Caco-2 (cell line): ENCODE results near the gene GNGT1. TPM values are rescaled to one million over a fixed set of nuclear protein-coding genes. Genes with fewer than 3 reads are reported as not detected.

Source experiments
- BruUV-seq: library from RNA; stranded (reverse); fragments of 400-500 nt; replicated peaks from 2 replicates; lab custom pipeline; 2021; lab: Mats Ljungman, UMichigan
- CTCF ChIA-PET: fragments of 300-600 bp; sonication (Branson Sonifier 250); formaldehyde crosslinking; loops from one replicate; lab custom pipeline; 2022; ENCODE audit warnings: antibody characterized with exemption; lab: Charles Lee
- POLR2A ChIA-PET: fragments of 300-600 bp; sonication (Branson Sonifier 250); formaldehyde crosslinking; loops from one replicate; lab custom pipeline; 2022; ENCODE audit warnings: antibody characterized with exemption; lab: Charles Lee
- DNase-seq, 2 experiments: peaks; one replicate each; pipeline versions ENCODE4 v3.0.0 to v3.0.0-alpha.2; 2020 to 2022
- H3K27me3 ChIP-seq: replicated peaks from 2 replicates; pipeline ENCODE4 v1.6.0; 2011; ENCODE audit warnings: low read length; ENCODE audit not compliant: control insufficient read depth, insufficient read depth
- H3K36me3 ChIP-seq: 2 replicates; pipeline ENCODE4 v1.5.1; 2011; ENCODE audit warnings: low read length; ENCODE audit not compliant: control insufficient read depth, insufficient read depth
- H3K4me1 ChIP-seq: fragments of 250-450 bp; sonication (Bioruptor Pico); 2 replicates; pipeline ENCODE4 v1.5.1; 2020; ENCODE audit warnings: mild to moderate bottlenecking
- H3K4me3 ChIP-seq: 2 replicates; pipeline ENCODE4 v1.5.1; 2011; ENCODE audit warnings: low read depth, mild to moderate bottlenecking, control low read depth, low read length
- H3K9me3 ChIP-seq: fragments of 250-450 bp; sonication (Bioruptor Pico); 2 replicates; pipeline ENCODE4 v1.5.1; 2020; ENCODE audit warnings: mild to moderate bottlenecking, moderate library complexity
- H3K27ac Mint-ChIP-seq: one replicate; pipeline ENCODE4 v1.8.0; 2022; ENCODE audit warnings: mixed read lengths; ENCODE audit not compliant: unreplicated experiment
- H3K27me3 Mint-ChIP-seq: one replicate; pipeline ENCODE4 v1.8.0; 2022; ENCODE audit warnings: mixed read lengths; ENCODE audit not compliant: insufficient read depth, unreplicated experiment
- H3K36me3 Mint-ChIP-seq: one replicate; pipeline ENCODE4 v1.8.0; 2022; ENCODE audit warnings: mild to moderate bottlenecking, mixed read lengths; ENCODE audit not compliant: insufficient read depth, unreplicated experiment
- H3K4me1 Mint-ChIP-seq: one replicate; pipeline ENCODE4 v1.8.0; 2022; ENCODE audit warnings: low read depth, mixed read lengths; ENCODE audit not compliant: unreplicated experiment
- H3K4me3 Mint-ChIP-seq: one replicate; pipeline ENCODE4 v1.8.0; 2022; ENCODE audit warnings: mild to moderate bottlenecking, moderate library complexity, mixed read lengths; ENCODE audit not compliant: unreplicated experiment
- H3K9me3 Mint-ChIP-seq: one replicate; pipeline ENCODE4 v1.8.0; 2022; ENCODE audit warnings: mixed read lengths; ENCODE audit not compliant: unreplicated experiment
- intact Hi-C: fragments of 100-400 bp; cut with micrococcal nuclease; formaldehyde crosslinking; loops from one replicate; pipeline ENCODE4 v1.10.0; 2022; ENCODE audit not compliant: unreplicated experiment
- total RNA-seq: library from RNA; stranded (reverse); gene quantifications from 2 replicates; pipeline ENCODE4 v1.2.3, GENCODE V29; 2022
- TF ChIP-seq, protein P1 (sequence below), 2 experiments: fragments of 200-600 bp in 1 of 2; IDR thresholded peaks; 1 replicate in 1 of 2; 2 replicates in 1 of 2; pipeline versions ENCODE4 v1.5.1 to v1.8.0; 2011 to 2022; ENCODE audit warnings: antibody characterized with exemption in 1 of 2, control low read depth in 1 of 2, inconsistent platforms in 1 of 2, low read depth in 1 of 2, low read length in 1 of 2, mild to moderate bottlenecking in 1 of 2, moderate library complexity in 1 of 2; ENCODE audit not compliant: insufficient read depth in 1 of 2, severe bottlenecking in 1 of 2, unreplicated experiment in 1 of 2

GNGT1 gene
- total RNA-seq, 1 experiment from 2014 or later, result 0.54 TPM

DNA sequence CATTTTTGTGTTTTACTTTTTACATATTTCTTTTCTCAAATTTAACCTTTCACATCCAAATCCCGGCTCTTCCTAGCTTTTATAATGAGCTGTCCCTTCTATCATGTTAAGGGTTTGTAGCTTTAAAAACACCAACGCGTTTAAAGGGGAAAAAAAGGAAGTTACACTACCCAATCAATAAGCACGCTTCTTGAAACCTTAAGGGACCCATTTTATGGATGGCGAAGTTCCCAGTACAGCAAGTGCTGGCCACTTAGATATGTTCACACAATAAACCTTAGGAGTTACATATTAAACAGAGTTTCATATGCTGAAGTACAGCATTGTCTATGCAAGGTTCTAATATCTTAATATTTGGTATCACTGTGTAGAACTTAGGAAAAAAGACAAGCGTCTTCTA, 16.9 kb downstream of the GNGT1 start:
- Histone ChIP-seq H3K36me3 (no peaks in the 10 kb centered on the region), H3K9me3 (no peaks in the 10 kb centered on the region), H3K4me3 (no peak overlapping the region), H3K4me1 (no peaks in the 10 kb centered on the region), H3K27me3 (no peaks in the 10 kb centered on the region)
- DNase-seq, result no peak
- ChIA-PET POLR2A (no interaction called here), CTCF (no interaction called here)
- Mint-ChIP-seq H3K4me1 (no peaks in the 10 kb centered on the region), H3K4me3 (no peak overlapping the region), H3K27me3 (peaks cover 8% of the 10 kb centered on the region), H3K9me3 (no peaks in the 10 kb centered on the region), H3K27ac (no peak overlapping the region), H3K36me3 (no peaks in the 10 kb centered on the region)
- intact Hi-C loops, result no loop called here
- BruUV-seq, result no TSS peak
- TF ChIP-seq, protein P1, sequence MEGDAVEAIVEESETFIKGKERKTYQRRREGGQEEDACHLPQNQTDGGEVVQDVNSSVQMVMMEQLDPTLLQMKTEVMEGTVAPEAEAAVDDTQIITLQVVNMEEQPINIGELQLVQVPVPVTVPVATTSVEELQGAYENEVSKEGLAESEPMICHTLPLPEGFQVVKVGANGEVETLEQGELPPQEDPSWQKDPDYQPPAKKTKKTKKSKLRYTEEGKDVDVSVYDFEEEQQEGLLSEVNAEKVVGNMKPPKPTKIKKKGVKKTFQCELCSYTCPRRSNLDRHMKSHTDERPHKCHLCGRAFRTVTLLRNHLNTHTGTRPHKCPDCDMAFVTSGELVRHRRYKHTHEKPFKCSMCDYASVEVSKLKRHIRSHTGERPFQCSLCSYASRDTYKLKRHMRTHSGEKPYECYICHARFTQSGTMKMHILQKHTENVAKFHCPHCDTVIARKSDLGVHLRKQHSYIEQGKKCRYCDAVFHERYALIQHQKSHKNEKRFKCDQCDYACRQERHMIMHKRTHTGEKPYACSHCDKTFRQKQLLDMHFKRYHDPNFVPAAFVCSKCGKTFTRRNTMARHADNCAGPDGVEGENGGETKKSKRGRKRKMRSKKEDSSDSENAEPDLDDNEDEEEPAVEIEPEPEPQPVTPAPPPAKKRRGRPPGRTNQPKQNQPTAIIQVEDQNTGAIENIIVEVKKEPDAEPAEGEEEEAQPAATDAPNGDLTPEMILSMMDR (IDR thresholded peaks at IDR 0.05; ENCODE audit: insufficient read depth in 1 of 2, low read depth in 1 of 2, low read length in 1 of 2, severe bottlenecking in 1 of 2, unreplicated experiment in 1 of 2), result no peak

DNA sequence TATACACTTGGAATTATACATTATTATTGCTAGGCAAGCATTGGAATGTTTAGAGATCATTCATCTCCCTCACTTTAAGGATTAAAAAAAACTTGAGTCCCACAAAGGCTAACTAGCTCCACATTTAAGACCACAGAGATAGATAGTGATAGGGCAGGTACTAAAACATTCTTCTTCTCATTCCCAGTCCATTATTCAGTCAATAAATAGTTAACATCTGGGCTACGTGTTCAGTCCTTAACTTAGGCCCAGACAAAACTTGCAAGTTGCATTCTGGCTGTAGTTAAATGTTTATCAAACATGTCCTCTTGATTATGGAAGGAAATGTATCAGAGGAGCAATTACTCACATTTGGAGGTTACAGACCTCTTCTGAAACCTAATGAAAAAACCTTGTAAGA, 17.6 kb downstream of the GNGT1 start:
- CTCF ChIA-PET, result no interaction called here
- intact Hi-C loops, result no loop called here
- H3K4me1 Mint-ChIP-seq, result no peaks in the 10 kb centered on the region
- H3K4me1 ChIP-seq, result no peaks in the 10 kb centered on the region
- H3K9me3 ChIP-seq, result no peaks in the 10 kb centered on the region
- H3K27me3 ChIP-seq, result no peaks in the 10 kb centered on the region
- H3K36me3 Mint-ChIP-seq, result no peaks in the 10 kb centered on the region
- TF ChIP-seq, protein P1 (IDR thresholded peaks at IDR 0.05; ENCODE audit: insufficient read depth in 1 of 2, low read depth in 1 of 2, low read length in 1 of 2, severe bottlenecking in 1 of 2, unreplicated experiment in 1 of 2), result no peak
- BruUV-seq, result no TSS peak
- no peaks in the 10 kb centered on the region for H3K36me3 ChIP-seq
- H3K4me3 Mint-ChIP-seq, result no peak overlapping the region
- H3K27me3 Mint-ChIP-seq, result peaks cover 8% of the 10 kb centered on the region
- H3K4me3 ChIP-seq, result no peak overlapping the region
- POLR2A ChIA-PET, result no interaction called here
- H3K9me3 Mint-ChIP-seq, result no peaks in the 10 kb centered on the region
- no peak overlapping the region for H3K27ac Mint-ChIP-seq
- no peak for DNase-seq

DNA sequence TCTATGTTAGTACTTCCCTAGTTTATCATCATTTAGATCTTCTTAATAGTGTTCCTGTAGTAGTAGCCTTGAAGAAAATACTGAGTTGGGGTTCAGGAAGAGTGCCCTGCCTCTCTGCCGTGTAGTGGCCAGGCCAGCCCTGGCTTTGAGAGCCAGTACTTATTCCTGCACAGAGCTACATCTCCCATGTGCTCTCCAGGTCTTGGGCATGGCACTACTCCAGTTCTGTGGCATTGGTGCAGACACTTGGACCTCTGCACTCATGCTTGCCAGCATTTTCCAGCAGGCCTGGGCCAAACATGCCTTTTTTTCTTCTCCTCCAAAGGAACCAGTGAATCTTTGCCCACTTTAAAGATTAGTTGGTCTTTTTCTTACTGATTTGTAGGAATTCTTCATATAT, 20.4 kb downstream of the GNGT1 start:
- Histone ChIP-seq H3K9me3 (no peaks in the 10 kb centered on the region), H3K4me1 (no peaks in the 10 kb centered on the region), H3K4me3 (no peak overlapping the region), H3K36me3 (no peaks in the 10 kb centered on the region), H3K27me3 (no peaks in the 10 kb centered on the region)
- Mint-ChIP-seq H3K4me3 (no peak overlapping the region), H3K36me3 (no peaks in the 10 kb centered on the region), H3K27me3 (peaks cover 14% of the 10 kb centered on the region), H3K27ac (no peak overlapping the region), H3K9me3 (no peaks in the 10 kb centered on the region), H3K4me1 (no peaks in the 10 kb centered on the region)
- no peak for DNase-seq
- TF ChIP-seq, protein P1 (IDR thresholded peaks at IDR 0.05; ENCODE audit: insufficient read depth in 1 of 2, low read depth in 1 of 2, low read length in 1 of 2, severe bottlenecking in 1 of 2, unreplicated experiment in 1 of 2), result no peak
- intact Hi-C loops, result no loop called here
- BruUV-seq, result no TSS peak
- CTCF ChIA-PET, result no interaction called here
- POLR2A ChIA-PET, result no interaction called here
